K562 treated with DMSO at 1 percent for 12 hours (cell line): ENCODE data around the gene DAPK2. TPM values are rescaled to one million over a fixed set of nuclear protein-coding genes. Genes with fewer than 3 reads are reported as not detected.

Experiments used
- total RNA-seq: library from RNA; unstranded; fragments of 300-600 nt; gene quantifications from 2 replicates; pipeline ENCODE4 v1.2.3, GENCODE V29; 2022; ENCODE audit not compliant: insufficient read depth

The DAPK2 gene
- total RNA-seq = 3.9 and 4.7 TPM in 2 replicates

DNA sequence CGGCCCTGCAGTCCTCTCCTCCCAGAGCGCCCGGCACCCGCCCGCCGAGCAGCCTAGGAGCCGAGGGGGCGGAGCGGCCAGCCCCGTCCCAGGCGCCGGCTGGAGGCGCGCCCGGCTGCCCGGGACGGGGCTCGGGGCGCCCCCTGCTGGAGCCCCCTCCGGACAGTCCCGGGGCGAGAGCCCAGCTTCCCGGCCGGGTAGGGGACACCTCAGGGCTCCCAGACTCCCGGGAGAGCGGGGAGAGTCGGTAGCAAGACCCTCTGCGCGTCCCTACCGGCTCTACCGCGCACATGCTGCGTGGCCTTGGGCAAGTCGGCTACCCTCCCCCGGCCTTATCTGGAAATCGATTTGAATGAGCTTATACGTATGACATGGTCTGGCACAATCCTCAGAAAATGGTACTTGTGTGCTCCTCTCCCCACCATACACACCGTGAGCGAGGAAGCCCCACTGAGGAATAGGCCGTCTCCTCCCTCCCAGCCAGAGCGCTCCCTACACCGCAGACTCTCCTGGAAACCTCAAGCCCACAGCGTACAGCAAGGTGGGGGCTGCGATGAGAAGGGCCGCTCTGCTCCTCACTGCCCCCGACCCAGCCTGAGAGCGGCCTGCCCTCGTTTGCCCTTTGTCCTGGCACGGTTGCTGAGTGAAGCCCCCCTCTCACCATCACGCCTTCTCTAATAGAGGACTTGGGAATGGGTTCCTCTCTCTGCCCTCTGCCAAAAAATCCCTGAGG is at the start of gene DAPK2:
Gene DAPK2 (minus strand): TSS at position 65 of the 733 bp plus-strand sequence. CDS start 6,224 bp downstream, outside the sequence.

DNA sequence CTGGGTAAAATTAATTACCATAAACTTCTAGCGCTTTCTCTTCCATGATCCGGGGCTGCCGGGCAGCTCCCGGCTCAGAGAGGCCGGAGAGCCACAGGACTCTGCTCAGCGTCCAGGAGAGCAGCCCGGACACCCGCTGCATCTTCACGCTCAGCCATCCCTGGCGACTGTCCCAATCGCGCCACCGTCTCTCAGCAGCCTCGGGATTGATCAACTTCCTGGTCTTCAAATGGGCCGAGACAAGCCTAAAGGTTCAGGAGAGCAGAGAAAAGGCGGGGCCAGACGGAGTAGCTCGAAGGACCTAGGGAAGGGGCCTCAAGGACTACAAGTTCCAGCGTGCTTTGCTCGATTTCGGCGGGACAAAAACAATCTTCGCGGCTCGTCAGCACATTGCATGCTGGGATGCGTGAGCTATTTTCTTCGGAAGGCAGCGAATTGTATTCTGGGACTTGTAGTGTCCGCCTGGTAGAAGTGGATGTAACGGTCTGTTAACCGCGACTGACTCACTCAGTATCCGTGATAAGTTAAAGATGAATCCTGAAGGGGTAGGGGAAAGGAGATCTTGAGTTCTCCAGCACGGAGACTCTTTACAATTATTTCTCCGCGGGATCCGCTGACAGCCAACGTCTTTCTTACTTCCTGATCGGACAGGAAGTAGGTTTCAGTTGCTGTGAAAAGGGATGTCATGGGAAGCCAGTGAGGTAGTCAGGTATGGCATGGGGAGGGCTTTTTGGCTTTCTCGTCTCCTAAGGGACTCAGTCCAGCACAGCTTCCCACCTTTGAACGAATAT is 47.5 kb upstream of the DAPK2 start, which contains the start of gene CIAO2A:
Gene CIAO2A (minus strand): TSS at position 212 of the 791 bp plus-strand sequence. CDS start 70 bp downstream, at position 142.

Other genes starting within 250 kb of the DAPK2 start
- gene HERC1, start 212.5 kb downstream of the DAPK2 start, total RNA-seq = 32.0 and 128 TPM in 2 replicates
- gene CIAO2A, start 47.4 kb upstream of the DAPK2 start, total RNA-seq = 120 and 149 TPM in 2 replicates
- gene SNX1, start 49.5 kb upstream of the DAPK2 start, total RNA-seq = 64.0 and 85.9 TPM in 2 replicates
- gene SNX22, start 105.2 kb upstream of the DAPK2 start, total RNA-seq = 0.65 and 0.86 TPM in 2 replicates
- 454 and 538 TPM in 2 replicates for gene PPIB, start 116.5 kb upstream of the DAPK2 start, total RNA-seq